Fibroblast of skin of left quadriceps (primary cell): ENCODE data around the gene PAWR.
A peak's percentile ranks its signal among the peaks of the same experiment; 100 is the strongest.
"Not testable (repeated sequence)": the region's sequence is repeated elsewhere in the genome, so short reads cannot be mapped to it uniquely, and the experiment has no call there.

Experiments
- DNase-seq, 2 experiments: peaks; one replicate each; pipeline ENCODE4 v3.0.0-alpha.2; 2013; ENCODE audit warnings: low read depth in 2 of 2

Gene PAWR

GRCh38 chr12:79646843-79647242 is 43.9 kb downstream of the PAWR start:
- not testable (repeated sequence) for DNase-seq

DNA sequence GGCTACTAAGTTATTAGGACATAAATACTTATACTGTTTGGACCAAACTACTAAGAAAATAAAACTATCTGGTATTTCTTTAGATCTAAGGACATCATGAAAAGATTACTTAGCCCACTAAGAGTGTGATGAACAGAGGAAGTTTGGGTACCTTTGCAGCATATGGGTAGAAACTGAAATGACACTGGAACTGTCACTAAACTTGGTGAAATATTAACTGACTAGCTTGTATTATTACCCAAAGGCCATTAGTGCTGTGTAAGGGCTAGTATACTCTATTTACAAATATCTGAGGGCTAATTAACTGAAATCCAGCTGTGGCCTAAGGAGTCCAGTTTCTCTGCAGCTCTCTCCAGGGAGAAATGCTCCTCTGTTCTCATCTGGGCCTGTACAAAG is 45.5 kb downstream of the PAWR start:
- no peak for DNase-seq

- no peak for DNase-seq
These were observed 46.2 kb downstream of the PAWR start for GRCh38 chr12:79644274-79645234.

DNA sequence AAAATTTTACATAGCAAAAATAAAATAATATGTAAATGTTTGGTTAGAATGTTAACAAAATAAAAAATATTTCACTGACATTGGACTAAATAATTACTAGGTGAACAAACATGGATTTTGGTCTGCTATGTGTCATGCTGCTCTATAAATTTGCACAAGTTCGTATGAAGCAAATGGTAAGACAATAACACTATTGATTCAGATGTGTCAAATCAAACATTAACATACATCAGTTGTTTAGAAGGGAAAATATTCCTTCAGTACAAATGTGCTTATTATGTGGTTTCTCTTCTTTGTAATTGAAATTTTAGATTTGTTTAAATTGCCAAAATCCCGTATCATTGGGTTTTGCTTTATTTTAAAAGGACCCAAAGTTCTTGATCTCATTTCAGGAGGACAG is 46.9 kb downstream of the PAWR start:
- DNase-seq, result no peak

DNA sequence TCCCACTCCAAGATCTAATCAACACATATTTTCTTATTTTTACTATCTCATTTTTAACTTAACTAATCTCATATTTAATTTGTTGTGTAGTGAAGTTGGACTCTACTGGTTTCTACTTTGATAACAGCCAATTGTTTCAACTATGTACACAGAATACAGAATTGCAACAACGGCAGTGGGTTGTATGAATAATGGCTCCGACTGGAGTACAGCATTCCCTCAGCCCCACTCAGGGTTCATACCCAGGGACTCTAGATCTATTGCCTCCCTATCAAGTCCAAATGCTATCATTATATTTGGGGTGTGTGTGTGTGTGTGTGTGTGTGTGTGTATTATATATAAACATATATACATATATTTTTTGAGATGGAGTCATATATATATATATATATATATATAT is 52.3 kb downstream of the PAWR start:
- DNase-seq, result no peak

- no peak for DNase-seq
These were observed 53.7 kb downstream of the PAWR start for GRCh38 chr12:79637093-79637492.

DNA sequence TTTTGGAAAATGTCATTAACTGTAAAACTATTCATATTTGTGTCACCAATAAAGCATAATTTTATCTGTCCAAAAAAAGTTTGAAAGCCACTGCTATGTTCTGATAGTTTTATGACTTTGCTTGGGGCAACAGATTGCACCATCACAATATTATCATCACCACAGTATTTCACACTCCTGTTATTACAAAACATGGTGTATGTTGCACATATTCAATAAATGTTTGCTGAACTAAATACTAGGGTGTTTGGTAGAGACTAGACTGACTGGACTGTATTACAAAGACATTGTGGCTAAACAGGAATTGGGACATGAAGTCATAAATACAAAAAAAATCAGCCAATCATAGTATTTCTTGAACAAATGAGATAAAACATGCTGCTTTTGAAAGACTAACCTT is 55.1 kb downstream of the PAWR start:
- DNase-seq, result peak; percentile 53 to 56

GRCh38 chr12:79634957-79635471 is 55.8 kb downstream of the PAWR start:
- DNase-seq, result peak; percentile 71 to 78

GRCh38 chr12:79629561-79629960 is 61.2 kb downstream of the PAWR start:
- DNase-seq, result no peak

DNA sequence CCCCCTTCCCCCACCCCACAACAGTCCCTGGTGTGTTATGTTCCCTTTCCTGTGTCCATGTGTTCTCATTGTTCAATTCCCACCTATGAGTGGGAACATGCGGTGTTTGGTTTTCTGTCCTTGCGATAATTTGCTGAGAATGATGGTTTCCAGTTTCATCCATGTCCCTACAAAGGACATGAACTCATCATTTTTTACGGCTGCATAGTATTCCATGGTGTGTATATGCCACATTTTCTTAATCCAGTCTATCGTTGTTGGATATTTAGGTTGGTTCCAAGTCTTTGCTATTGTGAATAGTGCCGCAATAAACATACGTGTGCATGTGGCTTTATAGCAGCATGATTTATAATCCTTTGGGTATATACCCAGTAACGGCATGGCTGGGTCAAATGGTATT is 64.0 kb downstream of the PAWR start:
- DNase-seq, result not testable (repeated sequence)

DNA sequence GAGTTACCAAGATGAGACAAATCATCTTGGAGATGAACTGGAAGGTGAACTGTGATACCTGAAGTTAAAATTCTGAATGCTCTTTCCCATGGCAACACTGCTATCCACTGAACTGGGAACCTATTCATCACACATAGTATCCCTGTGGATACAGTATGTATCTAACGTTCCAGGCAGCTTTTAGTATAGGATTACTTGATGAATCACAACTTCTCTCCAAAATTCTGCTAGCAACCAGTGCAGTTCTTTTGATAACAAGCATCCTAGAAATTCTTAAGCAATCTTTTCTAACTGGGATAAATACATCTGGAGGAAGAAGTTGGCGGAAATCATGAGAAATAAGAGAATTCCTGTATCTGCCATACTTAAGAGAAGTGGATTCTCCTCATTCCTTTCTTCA is 66.4 kb downstream of the PAWR start:
- DNase-seq, result peak; percentile 30 to 42

- DNase-seq, result no peak
These were observed 70.7 kb downstream of the PAWR start for GRCh38 chr12:79619872-79620562.

DNA sequence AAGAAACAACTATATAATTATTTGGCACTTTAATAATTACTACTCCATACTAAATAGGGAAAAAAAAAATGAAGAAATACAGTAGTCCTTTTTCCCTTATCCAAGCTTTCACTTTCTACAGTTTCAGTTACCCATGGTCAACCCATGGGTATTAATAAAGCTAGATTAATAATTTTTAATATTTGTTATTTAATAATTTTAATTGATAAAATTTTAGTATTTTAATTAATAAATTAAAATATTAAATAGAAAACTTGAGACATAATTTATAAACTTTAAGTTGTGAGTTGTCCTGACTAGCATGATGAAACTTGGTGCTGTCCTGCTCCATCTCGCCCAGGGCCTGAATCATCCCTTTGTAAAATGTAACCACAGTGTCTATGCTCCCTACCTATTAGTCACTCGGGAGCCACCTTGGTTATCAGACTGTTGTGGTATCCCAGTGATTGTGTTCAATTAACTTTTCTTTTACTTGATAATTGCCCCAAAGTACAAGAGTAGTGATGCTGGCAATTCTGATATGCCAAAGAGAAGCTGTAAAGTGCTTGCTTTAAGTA is 71.8 kb downstream of the PAWR start:
- DNase-seq, result peak in 1 of 2 experiments; percentile 22

DNA sequence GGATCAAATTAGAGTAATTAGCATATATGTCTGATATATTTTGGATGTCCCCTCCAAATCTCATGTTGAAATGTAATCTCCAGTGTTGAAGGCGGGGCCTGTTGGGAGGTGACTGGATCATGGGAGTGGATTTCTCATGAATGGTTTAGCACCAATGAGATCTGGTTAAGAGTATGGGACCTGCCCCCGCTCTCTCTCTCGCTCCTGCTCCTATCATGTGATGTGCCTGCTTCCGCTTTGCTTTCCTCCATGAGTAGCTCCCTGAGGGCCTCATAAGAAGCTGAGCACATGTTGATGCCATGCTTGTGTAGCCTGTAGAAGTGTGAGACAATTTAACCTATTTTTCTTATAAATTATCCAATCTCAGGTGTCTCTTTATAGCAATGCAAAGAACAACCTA is 73.1 kb downstream of the PAWR start:
- DNase-seq, result no peak

GRCh38 chr12:79615596-79616560 is 74.9 kb downstream of the PAWR start:
- DNase-seq, result no peak

GRCh38 chr12:79614730-79615129 is 76.0 kb downstream of the PAWR start:
- no peak for DNase-seq

DNA sequence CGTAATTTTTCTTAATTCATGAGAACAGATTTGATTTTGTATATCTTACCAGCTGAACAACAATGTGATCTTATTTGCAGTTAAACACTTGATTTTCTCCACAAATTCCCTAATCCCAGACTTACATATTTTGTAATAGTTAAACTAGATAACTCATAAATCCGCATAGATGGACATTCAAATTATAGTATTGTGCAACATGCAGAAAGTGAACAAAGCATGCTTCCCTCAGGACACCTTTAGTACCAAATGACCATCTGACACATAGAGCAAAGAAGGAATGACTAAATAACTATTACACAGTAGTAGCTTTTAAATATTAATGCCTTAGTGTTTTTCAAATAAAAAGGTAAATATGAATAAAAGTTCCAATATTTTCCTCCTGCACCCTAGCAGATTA is 88.9 kb downstream of the PAWR start:
- no peak for DNase-seq

- no peak for DNase-seq
These were observed 92.9 kb downstream of the PAWR start for GRCh38 chr12:79597910-79598309.

DNA sequence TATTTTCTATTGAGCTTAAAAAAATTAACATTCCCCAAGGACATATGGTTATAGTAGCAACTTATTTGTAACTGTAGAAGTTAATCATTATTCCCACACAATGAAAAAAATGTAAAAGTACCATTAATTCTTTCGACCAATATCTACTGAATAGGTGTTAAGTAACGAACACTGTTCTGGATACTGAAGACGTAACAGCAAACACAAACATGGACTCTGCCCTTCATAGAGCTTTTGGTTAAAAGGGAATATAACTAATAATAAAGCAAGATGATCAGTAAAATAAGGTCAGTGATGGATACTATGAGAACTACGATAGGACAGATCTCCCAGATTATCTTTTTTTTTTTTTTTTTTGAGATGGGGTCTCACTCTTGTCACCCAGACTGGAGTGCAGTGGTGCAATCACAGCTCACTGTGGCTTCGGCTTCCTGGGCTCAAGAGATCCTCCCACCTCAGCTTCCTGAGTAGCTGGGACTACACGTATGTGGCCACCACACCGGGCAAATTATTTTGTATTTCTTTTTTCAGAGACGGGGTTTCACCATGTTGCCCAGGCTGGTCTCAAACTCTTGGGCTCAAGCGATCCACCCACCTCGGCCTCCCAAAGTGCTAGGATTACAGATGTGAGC is 93.9 kb downstream of the PAWR start:
- DNase-seq, result no peak

GRCh38 chr12:79595273-79595672 is 95.5 kb downstream of the PAWR start:
- no peak for DNase-seq

DNA sequence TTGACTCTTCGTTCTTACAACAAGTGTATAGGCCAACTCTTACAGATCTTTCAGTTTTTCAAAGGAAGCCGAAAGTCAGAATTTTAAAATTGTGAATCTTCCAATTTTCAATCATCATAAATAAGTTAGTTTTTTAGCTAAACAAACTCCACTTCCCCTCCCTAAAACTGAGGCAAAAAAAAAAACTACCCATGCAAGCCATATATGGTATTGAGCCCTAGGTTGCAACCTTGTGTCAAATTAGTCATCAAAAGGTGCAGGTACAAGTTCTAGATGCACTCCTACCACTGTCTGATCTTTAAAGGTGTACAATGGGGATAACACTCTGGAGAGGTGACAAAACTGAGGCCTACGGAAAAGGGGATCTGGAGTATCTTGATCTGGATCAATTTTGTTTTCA is 97.9 kb downstream of the PAWR start:
- DNase-seq, result no peak
